NCI-H1105 treated with DMSO at 0.1 percent for 48 hours (cell line): ENCODE measurements around the gene SALL1.
A peak's percentile ranks its signal among the peaks of the same experiment; 100 is the strongest.

ENCODE experiments used
- DNase-seq: peaks from one replicate; lab custom pipeline; 2025; lab: John Stamatoyannopoulos, UW

Gene SALL1

GRCh38 chr16:51156807-51157200, 5.7 kb upstream of the SALL1 start:
- DNase-seq, result no peak

GRCh38 chr16:51155820-51156806, 5.0 kb upstream of the SALL1 start:
- no peak for DNase-seq

GRCh38 chr16:51155199-51155607, 4.1 kb upstream of the SALL1 start:
- no peak for DNase-seq

- DNase-seq, result no peak
Observed at GRCh38 chr16:51154271-51155171, 3.5 kb upstream of the SALL1 start.

DNA sequence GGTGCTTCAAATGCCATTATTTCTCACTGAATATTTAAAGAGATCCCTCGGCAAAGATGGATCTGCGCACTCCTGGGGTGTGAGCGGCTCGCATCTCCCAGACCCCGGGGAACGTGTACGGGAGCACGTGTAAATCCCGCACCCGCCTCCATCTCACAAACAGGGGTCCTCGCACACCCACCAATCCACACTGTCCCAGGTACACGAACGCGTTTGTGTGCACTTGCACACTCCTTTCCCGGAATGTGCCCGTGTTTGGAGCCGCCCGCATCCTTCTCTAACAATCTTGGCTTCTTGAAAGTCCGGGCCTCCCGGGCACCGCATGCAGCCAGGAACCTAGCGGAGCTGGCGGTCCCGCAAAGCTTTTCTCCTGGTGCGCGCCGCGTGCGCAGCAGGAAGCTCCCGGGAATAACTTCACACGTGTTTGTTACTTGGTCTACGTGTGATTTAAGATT, 2.5 kb upstream of the SALL1 start:
- DNase-seq, result no peak

DNA sequence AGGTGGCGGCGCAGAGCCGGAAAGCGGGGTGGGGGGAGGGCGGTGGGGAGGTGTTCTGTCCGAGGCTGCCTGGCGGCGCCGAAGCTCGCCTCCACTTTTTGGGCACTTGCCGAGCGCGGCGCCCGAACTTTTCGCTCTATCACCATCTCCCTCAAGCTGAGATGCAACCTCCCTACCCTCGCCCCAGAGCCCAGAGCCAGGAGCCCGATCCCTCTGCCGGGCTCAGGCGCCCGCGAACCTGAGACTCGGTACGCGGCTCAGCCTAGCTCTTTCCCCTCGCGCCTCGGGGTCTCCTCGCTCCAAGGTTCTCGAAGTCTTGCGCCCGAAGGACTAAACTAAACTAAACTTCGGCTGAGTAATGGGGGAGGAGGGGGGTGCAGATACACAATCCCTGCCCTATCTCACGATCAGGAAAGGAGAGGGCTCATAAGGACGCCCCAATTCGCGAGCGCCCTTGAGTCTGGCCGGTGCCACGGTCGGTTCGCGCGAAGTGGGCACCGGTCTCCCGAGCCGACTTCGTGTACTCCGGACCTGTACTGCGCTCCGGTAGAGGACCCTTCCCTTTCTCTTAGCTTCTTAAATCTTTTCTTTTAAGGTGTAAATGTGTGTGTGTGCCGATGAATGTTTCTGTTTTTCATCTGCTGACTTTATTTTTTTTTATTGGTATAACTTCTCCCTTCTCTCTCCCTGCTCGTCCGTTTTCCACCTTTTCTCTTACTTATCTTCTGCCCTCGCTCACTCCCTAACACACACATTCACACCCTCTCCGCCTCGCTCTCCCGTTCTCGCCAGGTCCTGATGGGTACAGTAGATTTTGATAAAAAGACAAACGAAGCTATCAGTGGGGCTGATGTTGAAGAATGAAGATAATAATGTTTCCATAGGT, 1.9 kb upstream of the SALL1 start:
- no peak for DNase-seq

GRCh38 chr16:51151961-51152663, 1.0 kb upstream of the SALL1 start:
- no peak for DNase-seq

DNA sequence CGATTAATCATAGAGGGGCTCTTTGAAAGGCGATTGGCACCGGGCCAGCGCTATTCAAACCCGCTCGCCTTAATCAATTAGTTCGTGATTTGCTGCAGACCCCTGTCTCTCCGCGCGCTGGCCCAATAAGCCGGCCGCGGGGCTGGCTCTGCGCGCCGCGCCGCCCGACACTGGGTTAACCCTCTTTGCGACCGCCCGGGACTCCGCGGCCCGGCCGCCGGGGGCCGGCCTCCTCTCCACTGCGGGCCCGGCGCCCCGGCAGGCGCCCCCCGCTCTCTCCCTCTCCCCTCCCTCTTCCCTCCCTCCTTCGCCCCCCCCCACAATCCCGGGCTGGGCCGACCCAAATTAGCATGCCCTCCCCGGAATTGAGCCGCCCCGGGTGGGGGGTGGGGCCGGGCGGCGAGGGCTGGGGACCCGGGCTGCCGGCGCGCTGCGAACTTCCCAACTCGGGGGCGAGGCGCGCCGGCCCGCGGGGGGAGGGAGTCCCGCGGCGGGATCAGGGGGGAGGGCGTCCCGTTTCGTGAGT, 428 bp upstream of the SALL1 start:
- DNase-seq, result peak; percentile 64

DNA sequence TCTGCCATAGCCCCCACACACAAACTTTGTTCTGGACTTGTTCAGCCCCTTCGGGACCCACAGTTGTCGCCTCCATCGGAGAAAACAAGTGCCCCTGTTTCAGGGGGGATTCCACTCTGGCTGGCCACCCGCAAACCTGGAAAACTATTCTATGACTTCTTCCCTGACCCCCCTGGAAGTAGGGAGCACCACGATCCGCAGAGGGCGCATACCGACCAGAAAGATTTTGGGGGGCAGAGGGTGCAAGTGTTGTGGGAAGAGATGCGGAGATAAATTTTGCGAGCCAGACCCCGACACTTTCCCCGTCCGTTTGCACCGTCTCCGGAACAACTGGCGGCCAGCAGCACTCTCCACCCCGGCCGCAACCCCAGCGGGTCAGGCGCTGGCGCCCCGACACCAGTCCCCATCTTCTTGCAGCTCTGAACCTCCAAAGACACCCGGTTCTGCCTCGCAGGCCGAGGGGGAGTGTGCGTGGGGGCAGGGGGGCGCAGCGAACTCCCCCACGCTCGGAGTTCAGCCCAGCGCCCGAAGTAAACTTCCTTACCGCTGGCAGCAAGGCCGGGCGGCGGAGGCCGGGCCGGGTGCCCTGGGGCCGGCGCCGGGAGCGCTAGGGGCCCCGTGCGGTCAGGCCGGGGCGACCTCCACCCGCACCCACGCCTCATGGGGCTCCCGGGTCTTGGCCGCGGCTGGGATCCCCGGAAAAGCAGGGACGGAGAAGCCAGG, 744 bp downstream of the SALL1 start:
- no peak for DNase-seq

DNA sequence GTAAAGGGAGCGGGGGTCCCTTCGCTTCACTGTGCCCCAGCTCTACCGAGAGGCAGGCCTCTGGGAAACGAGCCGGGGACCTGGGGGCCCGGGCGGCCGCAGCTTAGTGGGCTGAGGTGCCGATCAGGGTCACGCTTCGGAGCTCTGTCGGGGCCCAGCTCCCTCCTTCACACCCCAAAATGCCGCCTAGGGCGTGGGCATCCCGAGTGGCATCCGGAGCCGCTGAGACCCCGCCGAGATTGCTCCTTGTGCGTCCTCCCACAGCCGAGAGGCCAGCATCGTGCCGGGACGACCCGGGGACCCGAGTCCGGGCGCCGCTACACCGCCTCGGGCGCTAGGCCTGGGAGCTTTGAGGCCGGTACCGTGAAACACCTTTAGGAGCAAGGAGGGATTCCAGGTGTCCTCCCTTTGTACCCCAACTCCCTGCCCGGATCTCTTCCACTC, 1.3 kb downstream of the SALL1 start:
- DNase-seq, result no peak

DNA sequence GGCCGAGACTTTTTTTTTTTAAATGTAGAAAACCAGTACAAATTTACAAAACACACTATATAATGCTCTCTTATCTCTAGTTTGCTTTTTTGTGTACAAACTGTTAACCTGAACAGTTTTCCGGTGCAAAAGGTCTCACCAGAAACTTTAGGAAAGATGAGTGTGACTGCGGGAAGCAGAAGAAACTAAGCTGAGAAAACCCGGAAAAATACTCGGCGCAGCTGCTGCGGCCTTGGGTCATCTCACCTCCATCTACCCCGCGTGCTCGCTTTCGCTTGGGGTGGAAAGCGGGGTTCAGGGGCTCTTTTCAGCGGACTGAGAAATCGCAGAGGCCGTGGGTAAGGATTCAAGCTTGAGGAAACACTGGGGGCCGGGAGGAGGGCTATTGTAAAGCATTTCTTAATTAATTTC, 1.8 kb downstream of the SALL1 start:
- no peak for DNase-seq

- DNase-seq, result no peak
Observed at GRCh38 chr16:51148678-51149228, 2.3 kb downstream of the SALL1 start.

DNA sequence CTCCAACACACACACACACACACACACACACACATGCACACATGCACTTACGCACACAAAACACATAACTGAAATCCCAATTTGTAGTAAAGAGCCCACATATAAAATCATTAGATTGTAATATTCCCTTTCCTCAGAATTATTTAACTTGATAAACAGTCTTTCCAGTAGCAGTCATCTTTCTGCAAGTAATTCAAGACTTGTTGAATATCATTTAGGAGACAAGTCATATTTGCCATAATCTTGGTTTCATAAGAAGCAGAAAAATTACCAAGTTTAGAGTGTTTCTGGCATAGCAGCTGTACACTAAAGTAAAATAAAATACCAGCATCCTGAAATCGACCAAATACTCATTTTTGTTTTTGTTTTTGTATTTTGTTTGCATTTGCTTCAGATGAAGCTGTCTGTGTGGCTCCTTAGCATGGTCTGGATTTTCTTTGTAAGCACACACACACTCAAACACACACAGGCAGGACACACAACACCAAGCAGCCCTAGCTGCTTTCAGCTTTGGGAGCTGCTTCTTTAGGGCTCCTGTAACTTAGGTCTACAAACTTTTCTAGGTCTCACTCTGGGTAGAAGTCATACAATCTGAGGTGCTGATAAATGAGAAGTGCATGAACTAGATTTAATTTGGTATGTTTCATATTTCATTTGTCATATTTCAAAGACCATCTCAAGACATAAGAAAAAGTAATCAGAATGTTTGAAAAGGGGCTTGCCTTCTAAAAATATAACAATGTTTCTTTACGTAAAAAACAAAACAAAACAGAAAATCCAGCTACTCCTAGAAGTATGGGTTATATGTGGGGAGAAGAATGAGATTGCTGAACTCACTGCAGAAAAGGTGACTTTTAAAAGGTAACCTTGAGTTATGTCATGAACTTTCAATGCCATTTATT, 3.0 kb downstream of the SALL1 start:
- no peak for DNase-seq

DNA sequence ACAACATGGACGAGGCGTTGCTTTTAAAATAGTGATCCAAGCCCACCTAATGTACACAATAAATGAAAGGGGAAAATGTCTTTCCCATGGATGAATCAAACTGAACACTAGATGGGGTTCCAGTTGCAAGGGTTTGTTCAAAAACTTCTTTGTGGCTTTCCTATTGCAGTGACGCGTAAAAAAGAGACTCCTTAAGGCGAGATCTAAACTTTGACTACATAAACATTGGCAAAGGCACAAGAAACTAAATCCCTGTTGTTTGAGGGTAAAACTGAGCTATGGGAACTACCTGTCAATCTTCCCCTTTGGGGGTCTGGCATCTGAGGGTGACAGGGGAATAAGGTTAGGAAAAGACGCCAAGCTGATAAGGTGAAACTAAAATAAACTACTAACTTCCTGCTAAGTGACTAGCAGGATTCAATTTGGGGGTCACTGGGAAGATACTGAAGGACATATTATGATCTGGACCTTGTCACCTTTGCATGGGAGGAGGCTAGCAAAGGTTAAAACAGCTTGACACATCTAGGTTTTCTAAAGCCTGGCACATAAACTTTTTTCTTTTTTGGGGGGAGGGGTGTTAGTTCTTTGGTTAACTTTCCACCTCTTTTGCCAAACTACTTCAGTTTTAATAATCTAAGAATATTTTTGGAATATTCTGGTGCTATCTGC, 4.7 kb downstream of the SALL1 start:
- DNase-seq, result no peak

DNA sequence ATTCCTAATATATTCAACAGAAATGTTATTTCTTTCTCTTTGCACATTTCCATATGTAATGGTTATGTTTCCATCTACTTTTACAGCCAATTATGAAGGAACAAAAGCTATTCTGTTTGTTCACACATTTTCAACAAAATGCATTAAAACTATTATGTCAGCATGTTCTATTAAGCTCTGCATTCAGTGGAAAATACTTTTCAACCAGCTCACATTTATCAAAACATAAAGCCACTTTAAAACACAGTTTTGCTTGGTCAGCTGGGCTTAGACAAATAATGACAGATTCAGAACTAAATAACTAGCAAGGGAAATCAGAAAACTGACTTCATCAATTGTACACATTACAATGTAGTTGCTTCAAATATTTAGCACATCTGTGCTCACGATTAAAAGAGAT, 6.9 kb downstream of the SALL1 start:
- peak; percentile 29 for DNase-seq

DNA sequence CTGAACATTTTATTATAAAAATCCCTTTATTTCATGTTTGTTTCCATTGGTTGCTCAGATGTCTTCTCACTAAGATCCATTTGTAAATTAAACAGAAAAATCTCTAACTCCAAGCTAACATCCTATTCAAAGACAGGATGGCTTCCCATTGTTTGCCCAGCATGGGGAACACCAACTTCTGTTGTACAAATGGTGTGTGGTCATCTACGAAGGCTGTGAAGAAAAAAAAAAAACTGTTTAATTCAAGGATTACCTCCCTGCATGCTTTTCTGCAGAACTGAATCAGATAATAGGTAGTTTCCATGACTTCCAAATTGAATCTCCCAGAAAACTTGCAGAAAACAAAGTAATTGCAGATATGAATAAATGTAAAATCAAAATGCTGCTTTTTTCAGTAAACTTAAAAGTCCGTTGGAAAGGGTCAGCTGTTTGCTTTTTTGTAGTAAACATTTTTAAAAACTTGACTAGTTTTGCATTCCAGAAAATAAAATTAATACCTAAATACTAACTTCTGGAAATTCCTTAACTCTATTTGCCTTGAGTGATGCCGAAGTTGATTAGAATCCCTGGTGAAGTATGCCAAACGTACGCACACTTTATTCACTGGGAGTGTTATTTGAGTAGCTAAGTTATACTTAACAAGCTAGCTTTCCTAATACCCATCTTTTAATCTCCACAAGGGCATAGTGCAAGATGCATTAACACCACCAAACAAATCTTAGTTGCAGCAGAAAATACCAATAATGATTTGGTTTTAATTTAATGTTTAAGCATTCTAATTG, 7.7 kb downstream of the SALL1 start:
- DNase-seq, result no peak

DNA sequence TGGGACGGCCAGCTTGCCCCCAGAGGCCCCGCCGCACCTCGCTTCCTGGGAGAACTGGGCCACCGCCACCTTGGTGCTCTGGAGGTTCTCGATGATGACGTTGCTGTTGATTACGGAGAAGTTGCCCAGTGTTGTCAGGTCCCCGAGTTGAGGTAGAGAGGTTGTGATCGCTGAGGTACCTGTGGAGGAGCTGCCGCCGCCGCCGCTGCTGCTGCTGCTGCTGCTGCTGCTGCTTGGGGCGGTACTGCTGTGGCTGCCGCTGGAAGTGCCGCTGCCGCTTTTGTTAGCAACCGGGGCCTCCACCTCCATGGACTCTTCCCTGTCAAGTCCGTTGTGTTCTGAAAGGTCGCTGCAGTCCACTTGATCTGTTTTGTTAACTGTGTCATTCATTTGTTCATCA, 9.5 kb downstream of the SALL1 start:
- no peak for DNase-seq
